Gastroesophageal sphincter (tissue), 3 donors: ENCODE data around the gene SLC5A6.

Experiments used
- CTCF ChIP-seq, 4 experiments: fragments of 200-600 bp in 2 of 4; fragments of 450-650 bp in 2 of 4; sonication (generic) in 1 of 4; IDR thresholded peaks; one replicate each; pipeline ENCODE4 v1.5.1; 2017 to 2019; ENCODE audit warnings: antibody characterized with exemption in 4 of 4, mild to moderate bottlenecking in 2 of 4, moderate library complexity in 2 of 4
- EP300 ChIP-seq: sonication (generic); formaldehyde crosslinking; IDR thresholded peaks from one replicate; pipeline ENCODE4 v1.6.1; 2017; ENCODE audit warnings: antibody characterized with exemption, mild to moderate bottlenecking
- POLR2AphosphoS5 ChIP-seq: sonication (generic); formaldehyde crosslinking; IDR thresholded peaks from one replicate; pipeline ENCODE4 v1.6.1; 2017; ENCODE audit warnings: antibody characterized with exemption

- TF ChIP-seq EP300, result no peak
- no peak for TF ChIP-seq CTCF (IDR thresholded peaks at IDR 0.05)
- TF ChIP-seq POLR2AphosphoS5, result no peak
Measured at GRCh38 chr2:27160191-27160590, 51.9 kb downstream of the SLC5A6 start.
